ENCODE measurements around the gene ARHGEF38.

ARHGEF38 gene

DNA sequence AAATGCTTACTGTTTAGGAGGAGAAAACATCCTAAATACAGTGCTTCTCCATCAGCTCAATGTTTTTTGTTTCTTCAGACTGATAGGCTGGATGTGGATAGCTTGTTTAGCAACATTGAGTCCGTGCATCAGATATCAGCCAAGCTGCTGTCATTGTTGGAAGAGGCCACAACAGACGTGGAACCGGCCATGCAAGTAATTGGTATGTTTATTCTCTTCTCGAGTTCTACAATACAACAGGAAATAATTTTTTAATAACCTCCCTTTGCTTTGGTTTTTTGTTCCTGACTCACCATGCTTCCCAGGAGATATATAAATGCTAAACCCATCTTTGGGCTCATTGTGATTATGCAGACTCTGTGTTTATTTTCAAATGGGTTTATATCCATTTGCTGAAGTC lies 60.9 kb downstream of the ARHGEF38 start:
- DNase-seq (ENCODE audit: low read depth): no peak

DNA sequence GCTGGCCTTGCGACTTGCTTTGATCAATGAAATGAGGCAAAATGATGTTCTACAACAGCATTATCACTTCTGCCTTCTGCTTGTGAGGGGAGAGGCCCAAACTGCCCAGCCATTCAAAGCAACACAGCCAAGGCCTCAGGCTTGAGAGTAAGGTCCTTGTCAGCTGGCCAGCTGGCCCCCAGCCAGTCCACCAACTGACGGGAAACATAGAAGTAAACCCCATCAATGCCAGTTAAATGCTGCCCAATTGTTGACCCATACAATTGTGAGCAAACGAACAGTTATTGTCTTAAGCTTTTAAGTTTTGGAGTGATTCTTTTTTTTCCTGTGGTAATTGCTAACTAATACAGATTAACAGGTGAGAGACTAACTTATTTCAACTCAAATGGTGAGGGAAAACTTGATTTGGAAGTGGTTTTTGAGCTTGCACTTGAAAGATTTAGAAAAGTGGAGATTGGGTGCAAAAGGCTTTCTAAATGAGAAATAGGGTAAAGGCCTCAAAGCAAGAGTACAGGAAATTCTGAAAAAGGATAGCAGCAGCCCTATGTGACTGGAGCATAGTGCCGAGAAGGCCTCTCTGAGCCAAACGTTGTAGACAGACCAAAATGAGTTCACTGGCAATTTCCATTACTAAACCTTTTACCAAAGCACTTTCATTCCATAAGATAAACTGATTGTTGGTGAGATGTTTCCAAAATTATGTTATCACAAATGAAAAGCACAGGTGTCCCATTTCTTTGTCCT lies 66.9 kb downstream of the ARHGEF38 start:
- DNase-seq (ENCODE audit: low read depth): no peak

DNA sequence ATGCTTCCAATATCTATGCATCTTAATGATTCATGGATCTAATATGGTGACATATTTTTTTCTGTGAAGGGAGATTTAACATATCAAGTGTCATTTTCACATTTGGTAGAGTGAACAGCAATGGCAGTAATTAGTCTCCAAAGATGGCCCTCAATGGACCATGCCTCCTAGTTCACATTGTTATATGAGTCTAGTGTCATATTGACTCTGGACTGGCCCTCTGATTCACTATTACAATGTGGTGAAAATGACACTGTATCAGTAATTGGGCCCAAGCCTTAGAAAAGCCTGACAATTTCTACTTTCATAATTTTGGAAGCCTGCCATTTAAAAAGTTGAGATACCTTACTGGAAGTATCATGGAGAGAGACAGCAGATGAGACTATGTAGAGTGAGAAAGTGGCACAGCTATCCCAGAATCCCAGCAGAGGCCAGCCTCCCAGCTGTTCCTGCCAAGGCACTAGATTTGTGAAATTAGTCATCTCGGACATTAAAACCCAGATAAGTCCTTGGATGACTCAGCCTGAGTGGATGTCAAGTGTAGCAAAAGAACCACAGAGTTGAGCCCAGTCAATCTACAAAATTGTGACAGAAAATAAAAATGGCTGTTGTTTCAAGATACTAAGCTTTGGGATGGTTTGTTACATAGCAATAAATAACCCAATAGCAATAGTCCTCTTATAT lies 68.4 kb downstream of the ARHGEF38 start:
- no peak for DNase-seq (ENCODE audit: low read depth)

DNA sequence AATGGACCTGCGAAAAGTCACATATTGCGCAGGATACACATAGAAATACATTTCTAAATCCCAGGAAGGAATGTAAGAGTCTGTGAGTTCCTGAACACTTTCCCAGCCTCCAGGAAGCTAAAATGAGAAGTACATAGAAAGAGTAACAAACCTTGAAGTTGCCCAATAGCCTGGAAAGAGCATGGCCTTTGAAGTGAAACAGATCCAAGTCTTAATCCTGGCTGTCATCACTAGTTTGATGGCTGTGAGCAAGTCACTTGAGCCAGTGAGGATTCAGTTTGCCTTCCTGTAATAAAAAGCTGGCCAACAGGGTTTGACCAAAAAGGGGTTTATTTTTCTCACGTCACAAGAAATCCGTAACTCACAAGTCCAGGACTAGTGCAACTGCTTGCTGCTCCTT lies 69.8 kb downstream of the ARHGEF38 start:
- no peak for DNase-seq (ENCODE audit: low read depth)

DNA sequence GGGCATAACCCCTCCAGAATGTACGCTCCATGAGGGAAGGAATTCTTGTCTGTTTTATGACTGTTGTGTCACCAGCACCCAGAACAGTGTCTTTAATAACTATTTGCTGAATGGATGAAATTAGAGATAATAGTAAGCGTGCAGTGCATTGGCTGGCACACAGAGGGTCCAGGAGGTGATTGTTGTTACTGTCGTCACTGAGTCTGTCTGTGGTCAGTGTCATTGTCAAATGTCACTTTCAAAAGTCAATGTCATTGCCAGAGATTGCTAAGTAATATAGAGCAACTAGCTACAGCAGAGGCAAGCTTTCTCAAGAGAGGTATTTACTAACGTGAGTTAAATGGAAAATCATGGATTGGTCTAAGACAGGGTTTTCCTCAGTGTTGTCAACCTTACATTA lies 70.7 kb downstream of the ARHGEF38 start:
- DNase-seq (ENCODE audit: low read depth): no peak

DNA sequence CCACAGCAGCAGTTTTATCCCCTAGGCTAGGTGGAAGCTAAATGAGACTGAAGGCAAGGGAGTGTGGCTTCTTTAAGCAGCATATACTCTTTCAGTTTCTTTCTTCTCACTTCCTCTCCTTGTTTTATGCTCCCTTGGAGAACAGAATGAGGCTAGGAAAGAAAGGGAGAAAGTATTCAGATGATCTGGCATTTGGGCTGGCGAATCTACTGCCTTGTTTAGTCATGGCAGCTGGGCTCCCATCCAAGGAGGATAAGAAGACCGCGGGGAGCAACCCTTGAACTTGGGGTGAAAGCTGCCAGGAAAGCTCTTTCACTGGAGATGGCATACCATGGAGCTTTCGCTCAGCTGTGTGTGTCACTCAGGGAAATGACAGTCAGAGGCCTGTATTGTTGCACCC lies 72.1 kb downstream of the ARHGEF38 start:
- no peak for DNase-seq (ENCODE audit: low read depth)

DNA sequence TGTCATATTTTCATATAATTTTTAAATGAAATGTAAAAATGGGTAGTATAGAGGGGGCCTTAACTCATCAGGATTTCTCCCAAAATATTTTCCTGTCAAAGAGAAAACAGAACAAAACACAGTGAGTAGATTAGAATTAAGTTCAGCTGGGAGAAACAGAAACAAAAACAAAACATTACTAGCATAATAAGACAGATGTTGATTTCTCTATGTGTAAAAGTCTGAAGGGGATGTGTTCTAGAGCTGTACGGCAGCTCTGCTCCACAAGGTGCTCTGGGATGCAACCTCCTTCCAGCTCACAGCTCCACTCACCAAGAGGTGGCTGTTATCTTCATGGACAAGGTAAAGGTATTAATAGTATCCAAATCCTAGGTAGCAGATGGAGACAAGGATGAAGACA lies 72.8 kb downstream of the ARHGEF38 start:
- DNase-seq (ENCODE audit: low read depth): no peak

DNA sequence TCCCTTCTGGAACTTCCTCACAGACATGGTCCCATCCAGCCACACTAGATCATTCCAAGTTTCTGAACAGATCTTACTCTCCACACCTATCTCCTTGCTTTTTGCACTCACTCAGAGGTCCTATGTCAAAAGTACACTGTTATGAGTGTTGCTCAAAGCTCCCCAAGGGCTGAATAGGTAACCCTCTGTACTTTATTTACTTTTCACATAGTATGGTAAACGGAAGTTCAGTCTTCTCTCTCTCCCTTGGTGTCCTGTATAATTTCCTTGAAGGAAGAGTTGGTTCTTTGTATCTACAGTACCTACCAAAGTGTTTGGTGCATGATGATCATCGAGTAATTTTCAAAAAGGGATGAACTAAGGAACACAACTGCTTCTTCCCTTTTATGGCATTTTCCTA lies 74.4 kb downstream of the ARHGEF38 start:
- no peak for DNase-seq (ENCODE audit: low read depth)

DNA sequence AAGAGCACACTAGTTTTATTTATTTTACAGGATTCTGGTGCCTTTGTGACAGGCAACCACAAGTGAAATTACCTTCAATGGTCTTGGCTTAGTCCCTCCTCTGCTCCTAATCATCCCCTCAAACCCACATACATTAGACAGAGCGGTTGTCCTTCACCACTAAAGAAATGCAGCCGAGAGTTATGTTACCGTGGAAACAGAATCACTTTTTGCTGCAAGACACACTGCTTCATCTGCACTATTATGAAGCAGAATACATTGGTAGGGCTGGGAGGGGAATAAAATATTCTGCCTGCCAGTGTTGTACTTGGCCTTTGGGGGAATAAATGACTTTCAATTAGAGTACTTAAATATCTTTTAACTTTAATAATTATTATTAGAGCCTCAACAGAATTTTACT lies 75.2 kb downstream of the ARHGEF38 start:
- DNase-seq (ENCODE audit: low read depth): no peak

DNA sequence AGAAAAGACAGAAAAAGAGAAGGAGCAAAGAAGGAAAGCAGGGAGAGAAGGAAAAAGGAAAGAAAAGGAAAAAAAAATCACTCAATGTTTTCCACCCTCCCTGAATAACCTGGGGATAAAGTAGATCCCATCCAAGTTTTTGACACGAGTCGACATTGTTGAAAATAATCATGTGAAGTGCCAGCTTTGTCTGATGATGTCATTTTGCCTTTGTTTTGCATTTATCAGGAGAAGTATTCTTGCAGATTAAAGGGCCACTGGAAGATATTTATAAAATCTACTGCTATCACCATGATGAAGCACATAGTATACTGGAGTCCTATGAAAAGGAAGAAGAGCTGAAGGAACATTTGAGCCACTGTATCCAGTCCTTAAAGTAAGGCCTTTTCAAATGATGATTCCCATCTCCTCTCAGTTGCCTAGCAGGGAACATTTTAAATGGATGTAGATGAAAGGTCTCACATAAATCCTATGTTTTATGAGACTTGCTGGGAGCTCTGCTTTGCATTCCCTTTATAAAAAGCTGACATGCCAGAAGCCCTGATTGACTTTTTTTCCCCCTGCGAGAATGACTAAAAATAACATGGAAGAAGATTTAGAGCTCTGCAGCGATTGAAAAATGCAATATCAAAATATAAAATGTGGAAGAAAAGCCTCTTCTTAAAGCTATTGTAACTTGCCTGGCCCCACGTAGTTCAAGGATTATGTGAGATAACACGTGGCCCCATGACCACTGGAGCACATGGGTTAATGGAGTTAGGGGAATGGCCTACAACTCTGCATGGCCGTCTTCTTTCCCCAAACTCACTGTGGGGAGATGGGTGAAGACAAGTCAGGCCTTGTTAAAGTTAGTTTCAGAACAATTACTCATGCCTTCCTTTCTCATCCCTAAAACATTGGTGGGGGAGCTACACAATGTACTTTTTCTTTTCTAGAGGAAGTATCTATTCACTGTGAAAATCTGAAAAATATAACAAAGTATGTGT lies 78.5 kb downstream of the ARHGEF38 start:
- DNase-seq (ENCODE audit: low read depth): no peak

DNA sequence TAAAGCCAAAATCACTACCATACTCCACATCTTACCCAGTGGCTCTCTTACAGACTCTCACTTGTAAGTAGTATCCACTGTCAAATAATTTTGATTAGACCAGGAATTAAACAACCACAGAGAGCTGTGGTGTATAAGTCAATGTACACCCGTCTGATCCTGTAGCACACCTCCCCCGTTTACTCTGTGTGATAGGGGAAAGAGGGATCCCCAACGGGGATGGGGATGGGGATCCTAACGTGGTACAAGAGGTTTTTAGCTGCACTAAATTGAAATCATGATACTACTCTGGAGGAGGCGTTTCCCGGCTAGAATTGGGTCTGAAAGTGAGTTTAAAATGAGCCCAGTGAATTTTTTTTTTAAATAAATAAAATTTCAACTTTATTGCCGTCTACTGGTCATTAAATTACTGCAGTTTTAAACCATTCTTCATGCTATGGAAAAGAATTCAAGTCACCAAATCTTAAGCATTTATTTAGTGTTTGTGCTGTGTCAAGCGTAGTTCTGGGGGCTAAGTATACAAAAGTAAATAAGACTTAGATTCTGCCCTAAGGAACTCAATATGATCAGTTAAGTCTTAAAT lies 79.5 kb downstream of the ARHGEF38 start:
- no peak for DNase-seq (ENCODE audit: low read depth)

DNA sequence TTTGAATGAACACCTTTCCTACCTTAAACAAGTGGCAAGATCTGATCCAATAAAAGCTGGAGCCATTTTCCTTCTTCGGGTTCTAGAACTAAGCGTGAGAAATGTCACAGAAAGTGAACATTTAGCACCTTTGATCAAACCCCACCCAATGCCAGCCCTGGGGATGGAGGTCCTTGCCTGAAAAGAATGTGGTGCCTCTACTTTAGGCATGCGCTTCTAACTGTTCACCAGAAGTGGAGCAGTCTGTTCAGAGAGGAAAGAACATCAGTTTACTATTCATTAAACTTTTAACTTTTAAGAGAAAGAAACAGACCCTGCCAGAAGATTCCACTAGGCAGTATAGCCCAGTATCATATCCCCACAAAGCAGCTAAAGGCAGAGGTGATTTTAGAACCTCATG lies 80.2 kb downstream of the ARHGEF38 start:
- DNase-seq (ENCODE audit: low read depth): no peak

DNA sequence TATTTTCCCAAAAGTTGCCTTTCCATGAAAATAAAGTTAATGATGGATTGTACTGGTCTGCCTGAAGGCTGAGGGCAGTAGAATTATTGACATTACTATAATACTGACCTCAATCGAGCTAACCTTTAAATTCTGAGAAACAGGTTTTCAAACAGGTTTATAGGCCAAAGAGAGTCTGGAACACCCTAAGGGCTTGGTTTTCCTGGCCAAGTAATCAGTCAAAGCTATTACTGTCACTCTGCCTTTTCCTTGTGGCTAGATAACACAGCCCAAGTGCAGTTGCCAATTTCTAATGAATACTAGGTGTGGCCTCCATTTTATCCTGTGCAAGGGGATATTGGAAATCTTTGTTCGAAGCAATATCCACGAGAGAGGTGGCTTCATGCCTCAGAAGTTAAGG lies 80.8 kb downstream of the ARHGEF38 start:
- no peak for DNase-seq (ENCODE audit: low read depth)

DNA sequence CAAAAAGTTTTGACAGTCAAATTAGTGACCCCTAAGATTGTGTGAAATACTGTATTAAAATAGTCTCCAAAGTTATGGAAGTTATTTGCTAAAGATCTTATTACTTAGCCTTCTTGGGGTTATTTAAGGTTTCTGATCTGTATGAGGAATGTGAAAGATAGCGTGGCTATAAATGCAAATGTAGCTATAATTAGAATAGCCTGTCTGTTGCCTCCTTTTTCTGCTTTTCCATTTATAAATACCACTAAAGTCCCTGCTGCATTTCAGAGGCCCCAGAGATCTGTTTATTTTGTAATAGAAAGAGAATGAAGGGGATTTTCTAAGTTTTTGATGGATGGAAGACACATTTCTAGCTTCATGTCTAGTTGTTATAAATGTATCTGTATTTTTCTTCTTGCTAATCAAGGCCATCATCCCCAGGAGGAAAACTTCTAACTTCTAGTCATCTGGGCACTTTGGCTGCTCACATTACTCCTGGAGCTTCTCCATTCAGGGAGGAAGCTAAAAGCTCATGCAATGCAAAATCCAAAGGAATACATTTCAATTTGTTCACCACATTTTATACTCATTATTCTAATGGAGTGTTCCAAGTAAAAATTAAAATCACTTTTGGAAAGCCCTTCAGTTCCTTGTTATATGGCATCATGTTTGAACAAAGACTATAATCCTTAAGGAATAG lies 82.1 kb downstream of the ARHGEF38 start:
- no peak for DNase-seq (ENCODE audit: low read depth)

DNA sequence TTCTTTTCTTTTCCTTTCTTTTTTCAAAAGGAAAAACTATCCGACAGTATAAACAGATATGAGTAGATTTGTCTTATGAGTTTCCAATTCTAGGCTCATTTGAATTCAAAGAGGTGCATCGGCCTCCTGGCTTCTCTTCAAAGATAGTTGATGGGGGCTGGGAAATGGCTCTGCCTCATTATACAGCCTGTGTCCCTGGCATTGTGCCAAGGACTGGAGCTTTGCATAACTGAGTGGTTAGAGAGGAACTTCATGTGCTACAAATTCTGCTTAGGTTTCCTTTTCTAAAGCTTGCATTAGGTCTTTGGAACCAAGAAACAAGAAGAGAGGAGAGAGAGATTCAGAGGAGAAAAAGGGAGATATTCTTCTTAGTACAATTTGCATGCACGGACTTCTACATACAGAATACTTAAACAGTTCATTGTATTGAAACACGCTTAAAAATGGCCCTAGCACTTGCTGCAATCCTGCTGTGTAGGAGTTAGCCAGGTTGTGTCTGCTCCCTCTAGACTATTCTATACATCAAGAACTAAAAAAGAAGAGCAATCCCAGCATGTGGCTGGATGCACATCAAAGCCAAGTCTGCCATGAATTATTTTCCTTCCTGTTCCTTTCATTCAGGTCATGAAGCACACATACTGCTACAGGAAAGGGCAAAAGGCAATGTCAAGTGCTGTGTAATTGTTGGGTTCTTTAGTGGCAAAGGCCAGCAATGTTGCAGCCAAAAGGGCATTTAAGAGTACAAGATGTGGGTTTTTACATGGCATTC lies 85.2 kb downstream of the ARHGEF38 start:
- no peak for DNase-seq (ENCODE audit: low read depth)

DNA sequence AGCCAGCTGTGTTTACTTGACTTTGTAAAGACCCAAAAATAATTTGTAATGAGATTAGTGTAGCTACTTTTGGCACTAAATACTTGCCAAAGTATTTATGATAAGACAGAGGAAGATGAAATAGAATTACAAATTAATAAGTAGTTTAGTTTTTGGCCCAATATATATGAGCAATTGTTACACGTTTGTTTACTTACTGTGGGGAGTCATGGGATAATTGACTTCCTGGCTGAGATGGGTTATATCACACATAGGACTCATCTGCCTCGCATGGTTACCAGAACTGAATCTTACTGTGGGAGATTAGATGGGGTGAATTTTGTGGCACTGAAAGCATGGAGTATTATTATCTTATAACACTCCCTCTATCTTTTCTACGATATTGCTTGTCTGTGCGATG lies 89.4 kb downstream of the ARHGEF38 start:
- no peak for DNase-seq (ENCODE audit: low read depth)

DNA sequence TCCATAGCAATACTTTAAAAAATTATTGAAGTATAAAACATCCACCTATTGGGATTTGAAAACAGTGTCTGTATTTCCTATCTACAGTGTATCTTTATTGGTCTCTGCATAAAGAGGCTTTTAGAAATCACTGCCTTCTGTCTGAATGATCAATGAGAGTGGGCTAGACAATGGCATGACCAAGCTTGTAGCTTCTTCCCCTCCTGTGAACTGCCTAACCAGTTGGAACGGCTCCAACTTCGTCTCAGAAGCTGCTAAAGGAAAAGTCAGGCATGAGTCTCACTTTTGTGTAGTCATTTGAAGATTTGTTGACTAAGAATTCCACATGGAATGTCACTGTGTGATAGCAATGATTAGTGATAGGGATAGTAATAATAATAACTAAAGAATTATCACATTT lies 91.8 kb downstream of the ARHGEF38 start:
- DNase-seq (ENCODE audit: low read depth): no peak

DNA sequence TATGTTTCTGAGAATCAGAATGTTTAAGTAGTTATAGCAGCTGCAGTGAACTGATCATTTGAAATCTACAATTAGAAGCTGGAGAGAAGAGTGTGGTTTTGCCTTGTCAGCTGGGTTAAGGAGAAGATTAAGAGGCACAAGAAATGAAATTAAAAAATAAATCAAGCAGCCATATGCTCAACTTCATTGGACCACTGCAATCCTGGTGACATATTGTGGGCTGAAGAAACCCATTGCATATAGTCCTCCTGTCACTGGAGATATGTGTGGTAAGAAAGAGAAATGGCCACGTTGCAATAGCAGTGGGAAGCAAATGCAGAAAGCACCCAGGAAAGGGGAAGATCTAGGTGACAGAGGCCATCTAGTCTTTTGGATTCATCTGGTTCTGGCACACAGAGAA lies 93.0 kb downstream of the ARHGEF38 start:
- no peak for DNase-seq (ENCODE audit: low read depth)

DNA sequence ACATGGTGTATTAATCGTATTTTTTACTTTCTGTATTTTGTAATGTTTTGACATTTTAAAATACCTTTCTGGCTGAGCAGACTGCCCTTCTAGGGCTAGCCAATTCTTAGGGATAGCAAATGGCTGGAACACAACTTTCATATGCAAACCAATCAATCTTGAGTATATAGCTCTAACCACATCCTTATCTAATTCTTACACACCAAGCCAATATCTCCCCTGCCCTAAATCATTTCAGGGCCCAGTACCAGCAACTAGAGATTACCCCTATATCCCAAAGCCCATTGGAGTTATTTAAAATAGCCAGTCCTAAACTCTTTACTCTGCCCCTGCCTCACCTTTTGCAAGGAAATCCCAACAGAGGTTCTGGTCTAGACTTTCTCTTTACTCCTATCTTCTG lies 97.8 kb downstream of the ARHGEF38 start:
- no peak for DNase-seq (ENCODE audit: low read depth)

DNA sequence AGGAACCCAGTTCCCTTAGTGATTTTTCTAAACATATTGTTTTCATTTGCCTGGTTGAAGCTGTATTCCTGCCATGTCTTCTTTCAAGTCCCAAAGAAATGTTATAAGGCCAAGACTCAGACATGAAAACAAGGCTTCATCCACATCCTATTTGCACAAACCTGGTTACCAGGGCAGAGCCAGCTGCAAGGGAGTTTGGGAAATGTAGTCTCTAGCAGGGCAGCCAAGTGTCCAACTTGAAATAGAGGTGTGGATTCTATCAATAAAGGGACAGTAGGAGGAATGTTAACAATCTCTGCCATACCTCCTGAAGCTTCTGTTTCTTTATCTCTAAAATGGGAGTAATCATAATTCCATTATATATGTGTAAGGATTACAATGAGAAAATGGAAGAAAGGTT lies 99.5 kb downstream of the ARHGEF38 start:
- DNase-seq (ENCODE audit: low read depth): no peak

DNA sequence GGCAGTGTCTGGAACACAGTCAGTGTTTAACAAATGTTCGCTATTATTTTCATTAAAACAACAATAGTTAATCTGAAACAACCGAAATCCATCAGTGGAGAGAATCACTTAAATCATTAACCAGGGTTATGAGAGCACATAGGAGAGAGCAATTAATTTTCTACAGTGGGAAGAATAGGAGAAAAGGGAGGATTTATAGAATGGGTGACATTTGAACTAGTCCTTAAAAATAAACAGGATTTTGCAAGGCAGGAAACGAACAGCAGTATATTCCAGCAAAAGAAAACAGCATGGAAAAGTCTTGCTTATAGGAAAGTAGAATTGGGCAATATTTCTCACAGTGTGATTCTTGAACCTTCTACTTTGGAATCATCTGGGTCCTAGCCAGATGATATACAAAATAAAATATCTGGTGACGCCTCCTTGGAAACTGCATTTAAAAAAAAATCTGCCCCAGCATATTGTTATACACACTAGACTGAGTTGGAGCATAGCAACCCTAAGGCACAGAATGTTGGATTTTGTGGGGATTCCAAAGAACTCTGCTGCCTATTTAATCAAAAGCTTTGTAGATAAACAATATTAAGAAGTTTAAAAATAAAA lies 100.0 kb downstream of the ARHGEF38 start:
- no peak for DNase-seq (ENCODE audit: low read depth)
